SU-DHL-6 (cell line): ENCODE data around the gene OSBPL2.
A peak's percentile ranks its signal among the peaks of the same experiment; 100 is the strongest.

ENCODE experiments used
- H2AFZ ChIP-seq: fragments of 200-600 bp; sonication (generic); 2 replicates; pipeline ENCODE4 v1.6.1; 2014; ENCODE audit warnings: low read depth, mild to moderate bottlenecking, moderate library complexity, mixed read lengths, antibody characterized with exemption, low read length; ENCODE audit not compliant: severe bottlenecking
- H3F3A ChIP-seq: fragments of 200-600 bp; shearing (Covaris generic); 2 replicates; pipeline ENCODE4 v1.6.0; 2016; ENCODE audit warnings: antibody characterized with exemption, mild to moderate bottlenecking; ENCODE audit not compliant: insufficient read depth
- H3K27ac ChIP-seq: fragments of 200-600 bp; sonication (generic); 2 replicates; pipeline ENCODE4 v1.5.1; 2016; ENCODE audit warnings: low read depth, mild to moderate bottlenecking, low read length, moderate library complexity, mixed read lengths
- H3K27me3 ChIP-seq: fragments of 200-600 bp; sonication (generic), shearing (Covaris generic); 2 replicates; pipeline ENCODE4 v1.6.0; 2014; ENCODE audit warnings: mild to moderate bottlenecking, low read length
- H3K36me3 ChIP-seq: fragments of 200-600 bp; sonication (generic); 2 replicates; pipeline ENCODE4 v1.6.1; 2014; ENCODE audit warnings: mild to moderate bottlenecking, low read length, mixed read lengths
- H3K4me2 ChIP-seq: fragments of 300-600, 200-600 bp; shearing (Covaris generic), sonication (generic); 2 replicates; pipeline ENCODE4 v1.6.0; 2014; ENCODE audit warnings: low read length, low read depth, mild to moderate bottlenecking; ENCODE audit not compliant: poor library complexity, severe bottlenecking
- H3K4me3 ChIP-seq: fragments of 200-600 bp; sonication (generic); 2 replicates; pipeline ENCODE4 v1.5.1; 2014; ENCODE audit warnings: antibody characterized with exemption, low read length, mild to moderate bottlenecking, mixed read lengths; ENCODE audit not compliant: insufficient read depth, poor library complexity, severe bottlenecking
- H3K79me2 ChIP-seq: fragments of 200-600 bp; sonication (generic); 2 replicates; pipeline ENCODE4 v1.6.1; 2014; ENCODE audit warnings: mild to moderate bottlenecking, low read length, moderate library complexity; ENCODE audit not compliant: insufficient read depth
- H3K9ac ChIP-seq: fragments of 200-600 bp; sonication (generic); 2 replicates; pipeline ENCODE4 v1.7.0; 2014; ENCODE audit warnings: mild to moderate bottlenecking, low read length
- H3K9me2 ChIP-seq: fragments of 200-600 bp; sonication (generic); replicated peaks from 2 replicates; pipeline ENCODE4 v1.6.1; 2014; ENCODE audit warnings: low read length; ENCODE audit not compliant: insufficient read depth
- H3K9me3 ChIP-seq: fragments of 200-600 bp; sonication (generic); 2 replicates; pipeline ENCODE4 v1.6.1; 2014; ENCODE audit warnings: low read length, mixed read lengths; ENCODE audit not compliant: insufficient read depth
- H4K20me1 ChIP-seq: fragments of 200-600 bp; sonication (generic); 2 replicates; pipeline ENCODE4 v1.6.1; 2014; ENCODE audit warnings: low read depth, mild to moderate bottlenecking, antibody characterized with exemption, low read length, moderate library complexity, mixed read lengths
- CTCF ChIP-seq: fragments of 200-600 bp; sonication (generic); IDR thresholded peaks from one replicate; pipeline ENCODE4 v1.5.1; 2017; ENCODE audit warnings: antibody characterized with exemption, mild to moderate bottlenecking, low read length, moderate library complexity; ENCODE audit not compliant: insufficient read depth, poor library complexity, severe bottlenecking
- EZH2phosphoT487 ChIP-seq: fragments of 200-600 bp; sonication (generic), shearing (Covaris generic); conservative IDR thresholded peaks from 2 replicates; pipeline ENCODE4 v1.6.1; 2018; ENCODE audit warnings: mild to moderate bottlenecking, antibody characterized with exemption, low read length, moderate library complexity, mixed read lengths

Gene OSBPL2

GRCh38 chr20:62336329-62336728, 98.0 kb downstream of the OSBPL2 start:
- Histone ChIP-seq H3F3A (peaks cover 18% of the 10 kb centered on the region), H3K4me2 (no peak overlapping the region), H3K9me2 (no peaks in the 10 kb centered on the region), H3K9me3 (peaks cover 6% of the 10 kb centered on the region; the same call in 1 of the 2 replicates), H3K27me3 (no peaks in the 10 kb centered on the region), H3K4me3 (no peak overlapping the region), H2AFZ (no peak overlapping the region), H3K9ac (no peak overlapping the region), H4K20me1 (no peaks in the 10 kb centered on the region), H3K36me3 (no peaks in the 10 kb centered on the region), H3K27ac (no peak overlapping the region), H3K79me2 (no peaks in the 10 kb centered on the region)
- TF ChIP-seq EZH2phosphoT487 (no peak), CTCF (no peak)

- no peaks in the 10 kb centered on the region for H3K9me2 ChIP-seq
- H3F3A ChIP-seq: peaks cover 18% of the 10 kb centered on the region
- H3K79me2 ChIP-seq: no peaks in the 10 kb centered on the region
- H3K27ac ChIP-seq: peak overlapping the region; percentile 77
- no peak overlapping the region for H2AFZ ChIP-seq
- no peak for TF ChIP-seq EZH2phosphoT487
- H3K9ac ChIP-seq: no peak overlapping the region
- no peak overlapping the region for H3K4me3 ChIP-seq
- no peaks in the 10 kb centered on the region for H3K27me3 ChIP-seq
- H3K36me3 ChIP-seq: no peaks in the 10 kb centered on the region
- H3K4me2 ChIP-seq: no peak overlapping the region
- peaks cover 6% of the 10 kb centered on the region; the same call in 1 of the 2 replicates for H3K9me3 ChIP-seq
- H4K20me1 ChIP-seq: no peaks in the 10 kb centered on the region
These were observed 98.6 kb downstream of the OSBPL2 start for GRCh38 chr20:62336775-62337557.

GRCh38 chr20:62337558-62338293, 99.4 kb downstream of the OSBPL2 start:
- no peak overlapping the region for H2AFZ ChIP-seq
- no peaks in the 10 kb centered on the region for H3K79me2 ChIP-seq
- no peaks in the 10 kb centered on the region for H3K27me3 ChIP-seq
- peak overlapping the region; percentile 77 for H3K27ac ChIP-seq
- no peak for TF ChIP-seq CTCF
- TF ChIP-seq EZH2phosphoT487: no peak
- H3F3A ChIP-seq: peaks cover 18% of the 10 kb centered on the region
- no peak overlapping the region for H3K9ac ChIP-seq
- no peaks in the 10 kb centered on the region for H3K9me2 ChIP-seq
- H3K36me3 ChIP-seq: no peaks in the 10 kb centered on the region
- H3K9me3 ChIP-seq: peaks cover 6% of the 10 kb centered on the region; the same call in 1 of the 2 replicates
- H3K4me3 ChIP-seq: no peak overlapping the region
- H3K4me2 ChIP-seq: no peak overlapping the region
- no peaks in the 10 kb centered on the region for H4K20me1 ChIP-seq

- Histone ChIP-seq H3K4me3 (no peak overlapping the region), H3K9ac (no peak overlapping the region), H3K36me3 (no peaks in the 10 kb centered on the region), H3F3A (peaks cover 18% of the 10 kb centered on the region), H3K27ac (peak overlapping the region; percentile 77), H3K4me2 (no peak overlapping the region), H3K9me3 (peaks cover 6% of the 10 kb centered on the region; the same call in 1 of the 2 replicates), H3K27me3 (no peaks in the 10 kb centered on the region), H3K9me2 (no peaks in the 10 kb centered on the region), H2AFZ (no peak overlapping the region), H4K20me1 (no peaks in the 10 kb centered on the region), H3K79me2 (no peaks in the 10 kb centered on the region)
- TF ChIP-seq EZH2phosphoT487 (no peak), CTCF (no peak)
These were observed 99.9 kb downstream of the OSBPL2 start for GRCh38 chr20:62338294-62338620.
